HepG2 (cell line): Measurements from ENCODE around the gene EGFR. TPM values are rescaled to one million over a fixed set of nuclear protein-coding genes. Genes with fewer than 3 reads are reported as not detected.
A peak's percentile ranks its signal among the peaks of the same experiment; 100 is the strongest.

Experiments
- ATAC-seq: fragments of 200-7000 bp; cut with Tn5 transposase; 3 replicates; pipeline ENCODE4 v1.9.1; 2020; ENCODE audit warnings: mild to moderate bottlenecking, moderate library complexity
- BruUV-seq: library from RNA; stranded (reverse); fragments of 400-500 nt; replicated peaks from 2 replicates; lab custom pipeline; 2021; lab: Mats Ljungman, UMichigan
- CTCF ChIA-PET: fragments of 300-600 bp; formaldehyde crosslinking; extraction: SDS; loops from one replicate; lab custom pipeline; 2021; ENCODE audit warnings: low total read pairs, inconsistent platforms, low intra/inter-chr PET ratio; lab: Yijun Ruan, JAX
- POLR2A ChIA-PET: fragments of 350-600 bp; sonication (Branson Sonifier 250); formaldehyde crosslinking; loops from one replicate; lab custom pipeline; 2020; ENCODE audit warnings: antibody characterized with exemption, inconsistent platforms; lab: Yijun Ruan, JAX
- DNase-seq: peaks from one replicate; pipeline ENCODE4 v3.0.0-alpha.2; 2015; ENCODE audit warnings: low spot score
- FAIRE-seq: peaks from 3 replicates; lab custom pipeline; 2011; peaks lifted over from hg19 to GRCh38; lab: Jason Lieb, UNC
- H2AFZ ChIP-seq: one replicate; pipeline ENCODE4 v1.6.1; 2011; ENCODE audit warnings: low read length, inconsistent platforms
- H3K27ac ChIP-seq: fragments of 300-600 bp; 3 replicates; pipeline ENCODE4 v1.8.0; 2011; ENCODE audit warnings: mixed run types, mild to moderate bottlenecking, mixed read lengths, low read length, inconsistent platforms; ENCODE audit not compliant: insufficient read depth; ENCODE audit errors: extremely low read length
- H3K27me3 ChIP-seq, 2 experiments: fragments of 200-600 bp in 1 of 2; 2 replicates in 1 of 2; 3 replicates in 1 of 2; pipeline versions ENCODE4 v1.6.0 to v1.8.0; 2011; ENCODE audit warnings: low read length in 2 of 2, mild to moderate bottlenecking in 2 of 2, moderate library complexity in 2 of 2, inconsistent platforms in 1 of 2; ENCODE audit not compliant: insufficient read depth in 2 of 2, control insufficient read depth in 1 of 2
- H3K36me3 ChIP-seq, 2 experiments: fragments of 200-600 bp in 1 of 2; replicated peaks in 1 of 2; 2 replicates in 1 of 2; 3 replicates in 1 of 2; pipeline versions ENCODE4 v1.5.1 to v1.8.0; 2011; ENCODE audit warnings: low read length in 2 of 2, inconsistent platforms in 1 of 2; ENCODE audit not compliant: insufficient read depth in 2 of 2, control insufficient read depth in 1 of 2
- H3K4me1 ChIP-seq: 2 replicates; pipeline ENCODE4 v1.5.1; 2012; ENCODE audit warnings: low read length, inconsistent platforms; ENCODE audit not compliant: insufficient read depth
- H3K4me2 ChIP-seq: 2 replicates; pipeline ENCODE4 v1.6.0; 2011; ENCODE audit warnings: low read depth, low read length, inconsistent platforms
- H3K4me3 ChIP-seq, 3 experiments: fragments of 200-600 bp in 1 of 3; sonication (generic), shearing (Covaris generic) in 1 of 3; replicated peaks in 1 of 3; 2 replicates each; pipeline ENCODE4 v1.5.1; 2011 to 2016; ENCODE audit warnings: low read length in 3 of 3, inconsistent platforms in 2 of 3, low read depth in 2 of 3, mild to moderate bottlenecking in 2 of 3, control low read depth in 1 of 3, mixed read lengths in 1 of 3; ENCODE audit not compliant: insufficient read depth in 1 of 3
- H3K79me2 ChIP-seq: one replicate; pipeline ENCODE4 v1.6.1; 2011; ENCODE audit warnings: low read length, inconsistent platforms; ENCODE audit not compliant: insufficient read depth
- H3K9ac ChIP-seq: 2 replicates; pipeline ENCODE4 v1.6.0; 2011; ENCODE audit warnings: mild to moderate bottlenecking, low read depth, low read length, inconsistent platforms; ENCODE audit not compliant: insufficient read depth
- H3K9me3 ChIP-seq: 2 replicates; pipeline ENCODE4 v1.5.1; 2012; ENCODE audit warnings: mild to moderate bottlenecking, low read length
- H4K20me1 ChIP-seq: 2 replicates; pipeline ENCODE4 v1.6.0; 2011; ENCODE audit warnings: inconsistent platforms, mild to moderate bottlenecking, low read length, moderate library complexity; ENCODE audit not compliant: insufficient read depth
- ATF7 ChIP-seq, 2 experiments: fragments of 450-650 bp in 1 of 2; sonication (generic) in 1 of 2; formaldehyde crosslinking in 1 of 2; IDR thresholded peaks; 2 replicates each; pipeline versions ENCODE4 v1.4.0 to v1.6.1; 2016 to 2020; ENCODE audit warnings: antibody characterized with exemption in 1 of 2, mild to moderate bottlenecking in 1 of 2, missing genetic modification reagents in 1 of 2
- BORCS8-MEF2B ChIP-seq: sonication (generic); formaldehyde crosslinking; IDR thresholded peaks from 2 replicates; pipeline ENCODE4 v1.8.0; 2022; ENCODE audit warnings: mild to moderate bottlenecking, missing genetic modification reagents
- GPBP1L1 ChIP-seq: sonication (generic); formaldehyde crosslinking; IDR thresholded peaks from 2 replicates; pipeline ENCODE4 v1.5.0; 2020; ENCODE audit warnings: mild to moderate bottlenecking, missing genetic modification reagents
- HOXA3 ChIP-seq: sonication (generic); formaldehyde crosslinking; IDR thresholded peaks from 2 replicates; pipeline ENCODE4 v1.5.0; 2020; ENCODE audit warnings: missing genetic modification reagents
- KLF12 ChIP-seq: sonication (generic); formaldehyde crosslinking; IDR thresholded peaks from 2 replicates; pipeline ENCODE4 v1.4.0; 2020; ENCODE audit warnings: missing genetic modification reagents, borderline replicate concordance
- PAWR ChIP-seq: sonication (generic); formaldehyde crosslinking; IDR thresholded peaks from 2 replicates; pipeline ENCODE4 v1.4.0; 2020; ENCODE audit warnings: missing genetic modification reagents, mild to moderate bottlenecking, borderline replicate concordance
- REL ChIP-seq: sonication (generic); formaldehyde crosslinking; conservative IDR thresholded peaks from 2 replicates; pipeline ENCODE4 v1.8.0; 2022; ENCODE audit warnings: mild to moderate bottlenecking, missing genetic modification reagents, moderate library complexity
- RORA ChIP-seq: sonication (generic); formaldehyde crosslinking; IDR thresholded peaks from 2 replicates; pipeline ENCODE4 v1.5.0; 2020; ENCODE audit warnings: mild to moderate bottlenecking, missing genetic modification reagents, moderate library complexity
- SIX1 ChIP-seq: sonication (generic); formaldehyde crosslinking; IDR thresholded peaks from 2 replicates; pipeline ENCODE4 v1.4.0; 2020; ENCODE audit warnings: missing genetic modification reagents, borderline replicate concordance
- ZMYM4 ChIP-seq: sonication (generic); formaldehyde crosslinking; IDR thresholded peaks from 2 replicates; pipeline ENCODE4 v1.8.1; 2023; ENCODE audit warnings: mild to moderate bottlenecking, missing genetic modification reagents
- ZNF17 ChIP-seq: sonication (generic); formaldehyde crosslinking; IDR thresholded peaks from 2 replicates; pipeline ENCODE4 v1.5.0; 2020; ENCODE audit warnings: mild to moderate bottlenecking, missing genetic modification reagents
- ZNF292 ChIP-seq: sonication (generic); formaldehyde crosslinking; IDR thresholded peaks from 2 replicates; pipeline ENCODE4 v1.8.1; 2022; ENCODE audit warnings: mild to moderate bottlenecking, low read depth, missing genetic modification reagents, borderline replicate concordance
- ZNF33B ChIP-seq: sonication (generic); formaldehyde crosslinking; IDR thresholded peaks from 2 replicates; pipeline ENCODE4 v1.5.1; 2020; ENCODE audit warnings: mild to moderate bottlenecking, missing genetic modification reagents
- ZNF513 ChIP-seq: sonication (generic); formaldehyde crosslinking; conservative IDR thresholded peaks from 2 replicates; pipeline ENCODE4 v1.5.0; 2020; ENCODE audit warnings: missing genetic modification reagents
- ZNF607 ChIP-seq: sonication (generic); formaldehyde crosslinking; IDR thresholded peaks from 2 replicates; pipeline ENCODE4 v1.5.1; 2020; ENCODE audit warnings: missing genetic modification reagents, mild to moderate bottlenecking, borderline replicate concordance
- ZNF784 ChIP-seq: sonication (generic); formaldehyde crosslinking; IDR thresholded peaks from 2 replicates; pipeline ENCODE4 v1.5.1; 2020; ENCODE audit warnings: missing genetic modification reagents, mild to moderate bottlenecking, borderline replicate concordance
- ZNF883 ChIP-seq: sonication (generic); formaldehyde crosslinking; IDR thresholded peaks from 2 replicates; pipeline ENCODE4 v1.5.1; 2020; ENCODE audit warnings: mild to moderate bottlenecking, missing genetic modification reagents; ENCODE audit errors: not compliant biosample characterization
- WGBS: methylation state at CpG from one replicate; pipeline ENCODE4 v1.1.6; 2017; ENCODE audit warnings: low lambda C conversion rate; 5-methylcytosine and 5-hydroxymethylcytosine counted together
- in situ Hi-C: cut with HindIII; loops from 2 replicates; pipeline ENCODE4 v1.10.0; 2017; ENCODE audit warnings: low pct_unique_long_range_greater_than_20kb; ENCODE audit not compliant: extremely low pct_ligation_motif_present
- intact Hi-C: fragments of 100-400 bp; cut with micrococcal nuclease; formaldehyde crosslinking; loops from one replicate; pipeline ENCODE4 v1.10.0; 2022; ENCODE audit not compliant: unreplicated experiment
- polyA plus RNA-seq, 8 experiments: library from polyadenylated mRNA; depleted of rRNA in 3 of 8; stranded (reverse) in 7 of 8; unstranded in 1 of 8; fragments of >200 nt; fragmentation: Illumina TruSeq in 4 of 8; extraction: Trizol in 4 of 8; gene quantifications; 2 replicates each; pipeline versions ENCODE4 v1.2.1 to v1.2.3, GENCODE V29; 2011 to 2016; ENCODE audit warnings: low read depth in 4 of 8, missing spikeins in 1 of 8, mixed read lengths in 1 of 8; ENCODE audit not compliant: insufficient read depth in 1 of 8
- total RNA-seq, 5 experiments: library from RNA; depleted of rRNA; stranded (reverse); fragments of >200 nt; fragmentation: Illumina TruSeq; extraction: Trizol; gene quantifications; 2 replicates each; pipeline ENCODE4 v1.2.3, GENCODE V29; 2016; ENCODE audit warnings: low read depth in 1 of 5
- TF ChIP-seq, protein P1 (sequence below): sonication (generic); formaldehyde crosslinking; IDR thresholded peaks from 2 replicates; pipeline ENCODE4 v1.8.0; 2022; ENCODE audit warnings: mild to moderate bottlenecking, missing genetic modification reagents, moderate library complexity

The EGFR gene
- total and polyA plus RNA-seq, 2 of the 13 experiments (the other 11 are each of a cell fraction or from before 2014, with no cell fraction given): 7.0 to 10.0 TPM

DNA sequence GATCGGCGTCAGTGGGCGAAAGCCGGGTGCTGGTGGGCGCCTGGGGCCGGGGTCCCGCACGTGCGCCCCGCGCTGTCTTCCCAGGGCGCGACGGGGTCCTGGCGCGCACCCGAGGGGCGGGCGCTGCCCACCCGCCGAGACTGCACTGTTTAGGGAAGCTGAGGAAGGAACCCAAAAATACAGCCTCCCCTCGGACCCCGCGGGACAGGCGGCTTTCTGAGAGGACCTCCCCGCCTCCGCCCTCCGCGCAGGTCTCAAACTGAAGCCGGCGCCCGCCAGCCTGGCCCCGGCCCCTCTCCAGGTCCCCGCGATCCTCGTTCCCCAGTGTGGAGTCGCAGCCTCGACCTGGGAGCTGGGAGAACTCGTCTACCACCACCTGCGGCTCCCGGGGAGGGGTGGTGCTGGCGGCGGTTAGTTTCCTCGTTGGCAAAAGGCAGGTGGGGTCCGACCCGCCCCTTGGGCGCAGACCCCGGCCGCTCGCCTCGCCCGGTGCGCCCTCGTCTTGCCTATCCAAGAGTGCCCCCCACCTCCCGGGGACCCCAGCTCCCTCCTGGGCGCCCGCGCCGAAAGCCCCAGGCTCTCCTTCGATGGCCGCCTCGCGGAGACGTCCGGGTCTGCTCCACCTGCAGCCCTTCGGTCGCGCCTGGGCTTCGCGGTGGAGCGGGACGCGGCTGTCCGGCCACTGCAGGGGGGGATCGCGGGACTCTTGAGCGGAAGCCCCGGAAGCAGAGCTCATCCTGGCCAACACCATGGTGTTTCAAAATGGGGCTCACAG lies 1.1 kb downstream of the EGFR start:
- in situ Hi-C loops (no loop called here), intact Hi-C loops (loop anchor here (2.0 to 10.0 kb wide), 2 partner anchors 57 to 115 kb away; no protein-coding TSS in a partner anchor)
- Histone ChIP-seq H3K36me3 (no peaks in the 10 kb centered on the region), H3K4me3 (peak overlapping the region; percentile 63 to 74 (median 64); a peak in 5 of 6 replicates), H3K9me3 (no peaks in the 10 kb centered on the region), H3K4me1 (peaks cover 58% of the 10 kb centered on the region), H3K27ac (no peak overlapping the region), H2AFZ (no peak overlapping the region), H3K9ac (peak overlapping the region; percentile 55), H3K27me3 (peaks cover 7 to 32% of the 10 kb centered on the region in 2 experiments), H3K4me2 (peak overlapping the region; percentile 76), H3K79me2 (peaks cover 4% of the 10 kb centered on the region), H4K20me1 (no peaks in the 10 kb centered on the region)
- no TSS peak for BruUV-seq
- ATAC-seq (peak; percentile 60), FAIRE-seq (no peak), DNase-seq (no peak)
- POLR2A ChIA-PET: interaction anchor here (1.2 to 1.8 kb wide), 3 partner anchors 58 to 168 kb away, joined by 3 to 7 read pairs (median 6); no protein-coding TSS in a partner anchor
- CTCF ChIA-PET: no interaction called here
- WGBS: 9% methylated on average over 24 of the region's 78 CpGs
- TF ChIP-seq BORCS8-MEF2B (CRISPR knock-in tag) (no peak), ZNF784 (no peak), ZNF292 (CRISPR knock-in tag) (no peak), ZMYM4 (CRISPR knock-in tag) (peak; percentile 48; the same call in 1 of the 2 replicates), ATF7 (IDR thresholded peaks at IDR 0.05) (no peak), ATF7 (CRISPR knock-in tag; IDR thresholded peaks at IDR 0.05) (no peak), ZNF607 (CRISPR knock-in tag) (no peak), REL (no peak), ZNF513 (CRISPR knock-in tag) (no peak), SIX1 (CRISPR knock-in tag) (no peak), GPBP1L1 (CRISPR knock-in tag) (no peak), ZNF33B (no peak), RORA (CRISPR knock-in tag) (no peak), ZNF17 (CRISPR knock-in tag) (no peak), ZNF883 (CRISPR knock-in tag) (peak; percentile 60), KLF12 (no peak), PAWR (CRISPR knock-in tag) (no peak), HOXA3 (0 out of 2 replicates have a peak, but pooled peaks have one; percentile 22)
- TF ChIP-seq, protein P1, sequence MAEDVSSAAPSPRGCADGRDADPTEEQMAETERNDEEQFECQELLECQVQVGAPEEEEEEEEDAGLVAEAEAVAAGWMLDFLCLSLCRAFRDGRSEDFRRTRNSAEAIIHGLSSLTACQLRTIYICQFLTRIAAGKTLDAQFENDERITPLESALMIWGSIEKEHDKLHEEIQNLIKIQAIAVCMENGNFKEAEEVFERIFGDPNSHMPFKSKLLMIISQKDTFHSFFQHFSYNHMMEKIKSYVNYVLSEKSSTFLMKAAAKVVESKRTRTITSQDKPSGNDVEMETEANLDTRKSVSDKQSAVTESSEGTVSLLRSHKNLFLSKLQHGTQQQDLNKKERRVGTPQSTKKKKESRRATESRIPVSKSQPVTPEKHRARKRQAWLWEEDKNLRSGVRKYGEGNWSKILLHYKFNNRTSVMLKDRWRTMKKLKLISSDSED (CRISPR knock-in tag): no peak
